GM18499 (cell line): Measurements from ENCODE around the gene LCORL.
"Not testable (repeated sequence)": the region's sequence is repeated elsewhere in the genome, so short reads cannot be mapped to it uniquely, and the experiment has no call there.

ENCODE experiments used
- ATAC-seq: cut with Tn5 transposase; IDR thresholded peaks from one replicate; pipeline ENCODE4 v1.9.1; 2021; ENCODE audit warnings: moderate number of reproducible peaks; ENCODE audit not compliant: insufficient read depth, unreplicated experiment

LCORL gene

GRCh38 chr4:18021720-18022571, at the start of gene LCORL:
Gene LCORL (minus strand): TSS chr4:18021755. CDS start chr4:18021751, 4 bp downstream.
- peak; percentile 74 for ATAC-seq

DNA sequence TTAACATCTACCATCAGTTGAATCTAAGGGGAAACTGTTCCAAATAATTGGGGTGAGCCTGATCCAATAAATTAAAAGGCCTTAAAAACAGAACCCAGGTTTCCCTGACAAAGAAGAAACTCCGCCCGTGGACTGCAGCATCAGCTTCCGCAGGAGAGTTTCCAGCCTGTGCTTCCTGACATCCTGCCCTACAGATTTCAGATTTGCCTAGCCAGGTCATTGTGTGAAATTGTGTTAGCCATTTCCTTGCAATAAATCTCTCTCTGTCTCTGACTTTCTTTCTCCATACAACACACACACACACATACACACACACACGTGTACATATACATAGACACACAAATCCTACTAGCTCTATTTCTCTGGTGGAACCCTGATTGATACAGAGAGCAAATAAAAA, 48.3 kb upstream of the LCORL start:
- no peak for ATAC-seq

- no peak for ATAC-seq
These were observed 45.5 kb upstream of the LCORL start for GRCh38 chr4:18067031-18067430.

- ATAC-seq, result no peak
These were observed 41.5 kb upstream of the LCORL start for GRCh38 chr4:18063079-18063478.

- peak; percentile 79 for ATAC-seq
These were observed 36.4 kb upstream of the LCORL start for GRCh38 chr4:18057821-18058533.

GRCh38 chr4:18056030-18056429, 34.5 kb upstream of the LCORL start:
- no peak for ATAC-seq

DNA sequence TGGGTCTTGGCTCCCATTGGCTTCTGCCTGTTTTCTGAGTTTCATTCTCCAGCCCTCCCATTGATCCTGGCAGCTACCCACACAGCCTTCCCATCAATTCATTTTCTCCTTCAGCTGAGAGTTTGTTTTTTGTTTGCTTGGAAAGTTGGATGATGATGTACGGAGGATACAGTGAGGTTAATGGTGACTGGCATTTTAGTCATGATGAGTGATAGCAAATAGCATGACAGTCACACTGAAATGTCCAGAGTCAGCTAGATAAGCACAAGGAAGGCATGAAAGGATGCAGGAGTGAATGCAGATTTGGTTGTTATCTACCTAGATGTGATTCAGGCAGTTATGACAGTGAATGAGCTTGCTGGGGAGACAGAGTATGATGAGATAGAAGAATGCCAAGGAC, 30.6 kb upstream of the LCORL start:
- no peak for ATAC-seq

DNA sequence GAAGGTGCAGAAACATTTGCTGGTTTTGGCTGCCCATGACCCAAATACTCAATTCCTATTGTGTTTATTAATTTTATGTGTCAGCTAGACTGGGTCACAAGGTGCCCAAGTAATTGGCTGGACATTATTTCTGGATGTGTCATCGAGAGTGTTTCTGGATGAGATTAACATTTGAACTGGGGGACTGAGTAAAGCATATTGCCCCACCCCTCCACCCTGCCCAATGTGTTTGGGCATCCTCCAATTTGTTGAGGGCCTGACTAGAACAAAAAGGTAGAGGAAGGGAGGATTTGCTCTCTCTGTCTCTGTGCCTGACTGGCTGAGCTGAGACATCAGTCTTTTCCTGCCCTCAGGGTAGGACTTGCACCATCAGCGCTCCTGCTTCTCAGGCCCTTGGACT, 29.7 kb upstream of the LCORL start:
- no peak for ATAC-seq

DNA sequence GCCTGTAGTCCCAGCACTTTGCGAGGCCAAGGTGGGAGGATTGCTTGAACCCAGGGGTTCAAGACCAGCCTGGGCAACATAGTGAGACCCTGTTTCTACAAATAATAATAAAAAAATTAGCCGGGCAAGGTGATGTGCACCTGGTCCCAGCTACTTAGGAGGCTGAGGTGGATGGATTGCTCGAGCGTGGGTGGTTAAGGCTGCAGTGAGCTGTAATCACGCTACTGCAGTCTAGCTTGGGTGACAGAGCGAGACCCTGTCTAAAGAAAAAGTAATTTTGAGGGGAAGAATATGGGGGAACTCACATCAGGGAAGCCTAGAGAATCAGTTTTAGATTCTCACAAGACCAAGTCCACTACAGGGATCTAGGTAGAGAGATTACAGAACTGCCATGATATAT, 28.9 kb upstream of the LCORL start:
- no peak for ATAC-seq

DNA sequence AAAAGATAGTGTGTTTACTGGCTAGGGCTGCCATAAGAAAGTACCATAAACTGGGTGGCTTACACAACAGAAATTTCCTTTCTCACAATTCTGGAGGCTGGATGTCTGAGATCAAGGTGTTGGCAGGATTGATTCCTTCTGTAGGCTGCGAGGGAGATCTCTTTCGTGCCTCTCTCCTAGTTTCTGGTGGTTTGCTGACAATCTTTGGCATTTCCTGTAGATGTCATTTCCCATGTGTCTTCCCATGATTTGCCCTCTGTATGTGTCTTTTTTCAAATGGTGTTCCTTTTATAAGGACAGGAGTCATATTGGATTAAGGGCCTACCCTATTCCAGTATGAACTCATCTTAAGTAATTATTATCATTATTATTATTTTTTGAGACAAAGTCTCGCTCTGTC, 27.9 kb upstream of the LCORL start:
- no peak for ATAC-seq

GRCh38 chr4:18042754-18043153, 21.2 kb upstream of the LCORL start:
- ATAC-seq, result no peak

DNA sequence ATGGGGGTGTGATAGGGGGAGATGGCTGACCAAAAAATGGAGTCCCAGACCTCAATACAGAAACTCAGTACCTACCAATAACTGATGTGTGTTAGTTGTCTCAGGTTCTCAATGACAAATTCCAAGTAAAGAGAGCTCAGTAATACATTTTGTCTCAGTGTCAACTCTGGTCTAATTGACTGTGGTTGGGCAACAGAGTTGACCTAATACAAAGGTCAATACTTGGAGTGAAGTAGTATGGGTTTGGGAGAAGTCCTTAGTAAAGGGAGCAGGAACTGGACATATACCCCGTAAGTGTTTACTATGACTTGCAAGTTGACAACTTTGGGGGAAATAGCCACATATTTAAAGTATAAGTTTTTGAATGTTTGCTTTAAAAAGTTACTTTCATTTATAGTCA, 20.5 kb upstream of the LCORL start:
- ATAC-seq, result no peak

- no peak for ATAC-seq
These were observed 19.6 kb upstream of the LCORL start for GRCh38 chr4:18041114-18041513.

DNA sequence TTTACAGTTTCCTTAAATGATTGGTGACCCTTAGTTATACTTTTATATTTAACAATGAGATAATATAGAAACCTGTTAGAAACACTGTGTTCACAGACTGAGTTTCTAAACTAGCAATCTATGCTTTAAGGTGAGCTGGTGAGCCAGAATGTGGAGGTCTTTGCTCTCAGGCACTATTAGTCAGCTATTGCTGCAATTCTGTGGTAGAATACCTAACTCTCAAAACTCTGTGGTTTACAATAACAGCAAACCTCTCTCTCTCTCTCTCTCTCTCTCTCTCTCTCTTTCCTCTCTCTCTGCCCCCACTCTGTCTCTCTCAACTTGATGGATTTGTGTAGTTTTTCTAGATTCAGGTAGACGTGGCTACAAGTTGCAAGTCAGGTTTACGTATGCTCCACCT, 17.6 kb upstream of the LCORL start:
- ATAC-seq, result no peak

- ATAC-seq, result not testable (repeated sequence)
These were observed 14.8 kb upstream of the LCORL start for GRCh38 chr4:18036369-18036768.

DNA sequence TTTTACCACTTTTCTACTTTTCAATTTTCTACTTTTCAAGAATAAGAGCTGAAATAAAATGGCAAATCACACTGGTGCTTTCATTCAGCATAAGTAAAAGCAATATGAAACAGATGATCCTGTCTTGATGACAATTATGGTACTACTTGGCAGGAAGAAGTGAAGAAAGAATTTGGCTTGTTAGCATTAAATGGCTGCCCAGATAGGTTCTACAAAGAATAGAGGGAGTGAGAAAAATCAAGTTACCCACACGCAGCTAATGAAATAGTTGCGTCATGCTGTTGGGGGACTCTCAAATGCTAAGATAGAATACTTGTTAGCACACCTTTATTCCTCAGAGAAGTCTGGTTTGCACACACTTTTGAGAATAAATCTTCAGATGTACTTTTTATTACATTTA, 12.5 kb upstream of the LCORL start:
- no peak for ATAC-seq

- no peak for ATAC-seq
These were observed 11.8 kb upstream of the LCORL start for GRCh38 chr4:18033111-18034085.

DNA sequence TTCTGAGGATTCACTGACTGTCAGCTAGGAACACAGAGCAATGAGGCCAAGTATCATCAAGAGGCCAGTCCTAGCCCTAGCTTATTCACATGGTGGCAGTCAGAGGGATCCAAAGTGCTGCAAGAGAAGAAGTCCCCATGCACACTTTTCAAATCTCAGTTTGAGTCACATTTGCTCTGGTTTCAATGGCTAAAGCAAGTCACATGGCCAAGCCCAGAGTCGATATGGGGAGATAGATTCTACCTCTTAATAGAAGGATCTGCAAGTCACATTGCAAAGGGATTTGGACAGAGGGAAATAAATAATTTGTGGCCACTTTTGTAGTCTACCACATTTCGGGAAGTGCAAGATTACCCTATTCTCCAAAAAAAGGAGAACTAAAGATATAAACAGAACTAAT, 3.7 kb upstream of the LCORL start:
- no peak for ATAC-seq

GRCh38 chr4:18022572-18023050, 1.1 kb upstream of the LCORL start:
- ATAC-seq, result no peak

- ATAC-seq, result no peak
These were observed 160 bp downstream of the LCORL start for GRCh38 chr4:18021470-18021719.
